PC-9 (cell line): ENCODE data around the gene PAQR3.

Source experiments
- CTCF ChIP-seq: fragments of 200-600 bp; sonication (generic); conservative IDR thresholded peaks from 2 replicates; pipeline ENCODE4 v1.6.1; 2017; ENCODE audit warnings: mixed run types, antibody characterized with exemption, mild to moderate bottlenecking, moderate library complexity
- EZH2 ChIP-seq: fragments of 200-600 bp; sonication (generic); IDR thresholded peaks from 2 replicates; pipeline ENCODE4 v1.8.0; 2017; ENCODE audit warnings: antibody characterized with exemption, low read depth

GRCh38 chr4:78940752-78941151 lies 1.5 kb upstream of the PAQR3 start:
- no peak for TF ChIP-seq CTCF
- TF ChIP-seq EZH2 = no peak
